GM23338 (cell line): ENCODE measurements around the gene TP73.

Source experiments
- ETS1 ChIP-seq: IDR thresholded peaks from 2 replicates; pipeline ENCODE4 v1.6.1; 2016; ENCODE audit warnings: antibody characterized with exemption
- EZH2phosphoT487 ChIP-seq: fragments of 200-600 bp; sonication (generic); IDR thresholded peaks from one replicate; pipeline ENCODE4 v1.8.1; 2018; ENCODE audit warnings: antibody characterized with exemption; ENCODE audit not compliant: unreplicated experiment
- POLR2AphosphoS5 ChIP-seq: IDR thresholded peaks from 2 replicates; pipeline ENCODE4 v1.6.1; 2016; ENCODE audit warnings: antibody characterized with exemption, low read depth
- ZNF114 ChIP-seq: fragments of 250-450 bp; sonication (Bioruptor Pico); IDR thresholded peaks from 2 replicates; pipeline ENCODE4 v1.5.0; 2020; ENCODE audit warnings: mild to moderate bottlenecking, moderate library complexity
- ZNF331 ChIP-seq: fragments of 250-450 bp; sonication (Bioruptor Pico); IDR thresholded peaks from 2 replicates; pipeline ENCODE4 v1.5.0; 2020; ENCODE audit warnings: low read depth, mild to moderate bottlenecking, moderate library complexity
- ZNF462 ChIP-seq: fragments of 250-450 bp; sonication (Bioruptor Pico); IDR thresholded peaks from 2 replicates; pipeline ENCODE4 v1.5.0; 2020; ENCODE audit warnings: mild to moderate bottlenecking, moderate library complexity
- TF ChIP-seq, protein P1 (sequence below), 2 experiments: fragments of 200-600 bp in 1 of 2; sonication (generic) in 1 of 2; conservative IDR thresholded peaks; 2 replicates each; pipeline versions ENCODE4 v1.5.1 to v1.6.1; 2016 to 2017; ENCODE audit warnings: antibody characterized with exemption in 2 of 2, low read depth in 2 of 2, mild to moderate bottlenecking in 2 of 2, moderate library complexity in 1 of 2
- TF ChIP-seq, protein P2 (sequence below): IDR thresholded peaks from one replicate; pipeline ENCODE4 v1.6.1; 2018; ENCODE audit warnings: antibody characterized with exemption; ENCODE audit not compliant: unreplicated experiment

DNA sequence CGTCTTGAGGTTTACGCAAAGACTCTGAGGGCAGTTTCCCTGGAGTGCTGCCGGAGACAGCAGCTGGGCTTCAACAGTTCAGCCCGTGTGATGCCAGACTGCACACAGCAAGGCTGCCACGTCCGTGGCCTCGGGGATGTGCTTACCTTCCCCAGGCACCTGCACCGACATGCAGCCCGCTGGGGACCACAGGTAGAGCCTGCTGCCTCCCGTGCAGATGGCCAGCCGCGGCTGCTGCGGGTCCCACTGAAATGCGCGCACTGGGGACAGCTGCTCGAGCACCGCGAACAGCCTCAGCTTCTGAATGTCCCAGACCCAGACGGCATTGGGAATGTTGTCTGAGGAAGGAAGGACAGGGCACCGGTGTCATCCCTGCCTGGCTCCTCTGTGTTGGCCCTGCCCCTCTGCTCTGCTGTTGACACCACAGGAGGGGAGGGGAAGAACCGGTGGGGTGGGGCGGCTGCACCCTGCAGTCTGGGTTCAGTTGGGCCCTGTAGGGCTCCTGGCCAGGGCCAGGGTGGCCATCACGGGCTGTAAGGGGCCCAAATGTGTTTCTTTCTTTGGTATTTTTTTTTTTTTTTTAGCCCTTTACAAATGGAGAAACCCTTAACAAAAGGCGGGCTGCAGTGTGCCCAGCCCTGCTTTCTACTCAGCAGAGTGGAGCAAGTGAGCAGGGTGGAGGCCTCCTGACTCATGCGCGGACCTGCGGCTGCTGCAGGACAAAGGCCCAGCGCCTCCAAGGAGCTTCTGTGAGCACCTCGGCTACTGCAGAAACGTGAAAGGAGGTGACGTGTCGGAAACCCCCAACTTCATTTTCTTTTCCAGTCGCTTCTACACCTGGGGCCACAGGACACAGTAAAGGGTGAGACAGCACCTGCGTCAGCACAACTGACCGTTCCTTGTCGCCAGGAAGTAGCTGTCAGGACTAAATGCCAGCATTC lies 20.7 kb upstream of the TP73 start:
- TF ChIP-seq, protein P1, sequence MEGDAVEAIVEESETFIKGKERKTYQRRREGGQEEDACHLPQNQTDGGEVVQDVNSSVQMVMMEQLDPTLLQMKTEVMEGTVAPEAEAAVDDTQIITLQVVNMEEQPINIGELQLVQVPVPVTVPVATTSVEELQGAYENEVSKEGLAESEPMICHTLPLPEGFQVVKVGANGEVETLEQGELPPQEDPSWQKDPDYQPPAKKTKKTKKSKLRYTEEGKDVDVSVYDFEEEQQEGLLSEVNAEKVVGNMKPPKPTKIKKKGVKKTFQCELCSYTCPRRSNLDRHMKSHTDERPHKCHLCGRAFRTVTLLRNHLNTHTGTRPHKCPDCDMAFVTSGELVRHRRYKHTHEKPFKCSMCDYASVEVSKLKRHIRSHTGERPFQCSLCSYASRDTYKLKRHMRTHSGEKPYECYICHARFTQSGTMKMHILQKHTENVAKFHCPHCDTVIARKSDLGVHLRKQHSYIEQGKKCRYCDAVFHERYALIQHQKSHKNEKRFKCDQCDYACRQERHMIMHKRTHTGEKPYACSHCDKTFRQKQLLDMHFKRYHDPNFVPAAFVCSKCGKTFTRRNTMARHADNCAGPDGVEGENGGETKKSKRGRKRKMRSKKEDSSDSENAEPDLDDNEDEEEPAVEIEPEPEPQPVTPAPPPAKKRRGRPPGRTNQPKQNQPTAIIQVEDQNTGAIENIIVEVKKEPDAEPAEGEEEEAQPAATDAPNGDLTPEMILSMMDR (conservative IDR thresholded peaks at IDR 0.05; ENCODE audit: low read depth in 2 of 2): no peak
- TF ChIP-seq EZH2phosphoT487: no peak
- TF ChIP-seq POLR2AphosphoS5: no peak
- TF ChIP-seq, protein P2, sequence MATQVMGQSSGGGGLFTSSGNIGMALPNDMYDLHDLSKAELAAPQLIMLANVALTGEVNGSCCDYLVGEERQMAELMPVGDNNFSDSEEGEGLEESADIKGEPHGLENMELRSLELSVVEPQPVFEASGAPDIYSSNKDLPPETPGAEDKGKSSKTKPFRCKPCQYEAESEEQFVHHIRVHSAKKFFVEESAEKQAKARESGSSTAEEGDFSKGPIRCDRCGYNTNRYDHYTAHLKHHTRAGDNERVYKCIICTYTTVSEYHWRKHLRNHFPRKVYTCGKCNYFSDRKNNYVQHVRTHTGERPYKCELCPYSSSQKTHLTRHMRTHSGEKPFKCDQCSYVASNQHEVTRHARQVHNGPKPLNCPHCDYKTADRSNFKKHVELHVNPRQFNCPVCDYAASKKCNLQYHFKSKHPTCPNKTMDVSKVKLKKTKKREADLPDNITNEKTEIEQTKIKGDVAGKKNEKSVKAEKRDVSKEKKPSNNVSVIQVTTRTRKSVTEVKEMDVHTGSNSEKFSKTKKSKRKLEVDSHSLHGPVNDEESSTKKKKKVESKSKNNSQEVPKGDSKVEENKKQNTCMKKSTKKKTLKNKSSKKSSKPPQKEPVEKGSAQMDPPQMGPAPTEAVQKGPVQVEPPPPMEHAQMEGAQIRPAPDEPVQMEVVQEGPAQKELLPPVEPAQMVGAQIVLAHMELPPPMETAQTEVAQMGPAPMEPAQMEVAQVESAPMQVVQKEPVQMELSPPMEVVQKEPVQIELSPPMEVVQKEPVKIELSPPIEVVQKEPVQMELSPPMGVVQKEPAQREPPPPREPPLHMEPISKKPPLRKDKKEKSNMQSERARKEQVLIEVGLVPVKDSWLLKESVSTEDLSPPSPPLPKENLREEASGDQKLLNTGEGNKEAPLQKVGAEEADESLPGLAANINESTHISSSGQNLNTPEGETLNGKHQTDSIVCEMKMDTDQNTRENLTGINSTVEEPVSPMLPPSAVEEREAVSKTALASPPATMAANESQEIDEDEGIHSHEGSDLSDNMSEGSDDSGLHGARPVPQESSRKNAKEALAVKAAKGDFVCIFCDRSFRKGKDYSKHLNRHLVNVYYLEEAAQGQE: no peak
- TF ChIP-seq ETS1: no peak
- no peak for TF ChIP-seq ZNF331
- no peak for TF ChIP-seq ZNF462
- TF ChIP-seq ZNF114 (CRISPR knock-in tag): no peak
